HT1080 (cell line): Measurements from ENCODE around the gene ARIH1. TPM values are rescaled to one million over a fixed set of nuclear protein-coding genes. Genes with fewer than 3 reads are reported as not detected.
"Not testable (repeated sequence)": the region's sequence is repeated elsewhere in the genome, so short reads cannot be mapped to it uniquely, and the experiment has no call there.

Experiments used
- DNase-seq: peaks from one replicate; pipeline ENCODE4 v3.0.0-alpha.2; 2015; ENCODE audit warnings: low read depth
- polyA plus RNA-seq, 2 experiments: library from polyadenylated mRNA; depleted of rRNA; stranded (reverse); fragments of >200 nt; gene quantifications; 2 replicates each; pipeline ENCODE4 v1.2.3, GENCODE V29; 2015
- total RNA-seq: library from RNA; depleted of rRNA; stranded (reverse); fragments of >200 nt; shearing (Covaris generic); gene quantifications from 2 replicates; pipeline ENCODE4 v1.2.3, GENCODE V29; 2014; rRNA removed

The ARIH1 gene
- total RNA-seq: 39.8 and 50.5 TPM in 2 replicates
- 29.1 and 37.8 TPM in 2 replicates for polyA plus RNA-seq (2015; cell fraction: cytosol; rRNA removed)
- polyA plus RNA-seq (2015; cell fraction: nucleus; rRNA removed): 57.7 and 59.5 TPM in 2 replicates

- DNase-seq: peak; percentile 93
Measured at GRCh38 chr15:72473614-72474465, at the start of gene ARIH1. Gene ARIH1 (plus strand): TSS chr15:72474330. CDS start chr15:72474640, 310 bp downstream.

- DNase-seq: no peak
Measured at GRCh38 chr15:72426753-72427152, 47.4 kb upstream of the ARIH1 start.

- no peak for DNase-seq
Measured at GRCh38 chr15:72437650-72438316, 36.3 kb upstream of the ARIH1 start.

GRCh38 chr15:72442848-72443247 is 31.3 kb upstream of the ARIH1 start:
- not testable (repeated sequence) for DNase-seq

- DNase-seq: no peak
Measured at GRCh38 chr15:72445426-72445825, 28.7 kb upstream of the ARIH1 start.

- no peak for DNase-seq
Measured at GRCh38 chr15:72450805-72451204, 23.3 kb upstream of the ARIH1 start.

GRCh38 chr15:72451224-72451623 is 22.9 kb upstream of the ARIH1 start:
- no peak for DNase-seq

- no peak for DNase-seq
Measured at GRCh38 chr15:72456684-72457083, 17.4 kb upstream of the ARIH1 start.

GRCh38 chr15:72460402-72460801 is 13.7 kb upstream of the ARIH1 start:
- DNase-seq: no peak

- no peak for DNase-seq
Measured at GRCh38 chr15:72463702-72464101, 10.4 kb upstream of the ARIH1 start.

GRCh38 chr15:72464251-72464650 is 9.9 kb upstream of the ARIH1 start:
- DNase-seq: no peak

- DNase-seq: no peak
Measured at GRCh38 chr15:72468103-72468502, 6.0 kb upstream of the ARIH1 start.

GRCh38 chr15:72472992-72473610 is 1.0 kb upstream of the ARIH1 start:
- DNase-seq: peak; percentile 37

- peak; percentile 3 for DNase-seq
Measured at GRCh38 chr15:72474466-72474911, 359 bp downstream of the ARIH1 start.

GRCh38 chr15:72474912-72475628 is 940 bp downstream of the ARIH1 start:
- peak; percentile 64 for DNase-seq

- no peak for DNase-seq
Measured at GRCh38 chr15:72475674-72476073, 1.5 kb downstream of the ARIH1 start.

GRCh38 chr15:72476330-72476729 is 2.2 kb downstream of the ARIH1 start:
- DNase-seq: not testable (repeated sequence)

GRCh38 chr15:72481015-72481659 is 7.0 kb downstream of the ARIH1 start:
- DNase-seq: no peak

GRCh38 chr15:72482275-72482674 is 8.1 kb downstream of the ARIH1 start:
- no peak for DNase-seq

- DNase-seq: no peak
Measured at GRCh38 chr15:72483279-72483678, 9.1 kb downstream of the ARIH1 start.

GRCh38 chr15:72486144-72486543 is 12.0 kb downstream of the ARIH1 start:
- DNase-seq: no peak
